NCI-H2227 treated with DMSO at 0.1 percent for 48 hours (cell line): ENCODE results near the gene ZNF511.
"Not testable (repeated sequence)": the region's sequence is repeated elsewhere in the genome, so short reads cannot be mapped to it uniquely, and the experiment has no call there.

Source experiments
- DNase-seq: peaks from one replicate; lab custom pipeline; 2025; lab: John Stamatoyannopoulos, UW

ZNF511 gene, protein sequence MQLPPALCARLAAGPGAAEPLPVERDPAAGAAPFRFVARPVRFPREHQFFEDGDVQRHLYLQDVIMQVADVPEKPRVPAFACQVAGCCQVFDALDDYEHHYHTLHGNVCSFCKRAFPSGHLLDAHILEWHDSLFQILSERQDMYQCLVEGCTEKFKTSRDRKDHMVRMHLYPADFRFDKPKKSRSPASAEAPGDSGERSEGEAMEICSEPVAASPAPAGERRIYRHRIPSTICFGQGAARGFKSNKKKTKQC

DNA sequence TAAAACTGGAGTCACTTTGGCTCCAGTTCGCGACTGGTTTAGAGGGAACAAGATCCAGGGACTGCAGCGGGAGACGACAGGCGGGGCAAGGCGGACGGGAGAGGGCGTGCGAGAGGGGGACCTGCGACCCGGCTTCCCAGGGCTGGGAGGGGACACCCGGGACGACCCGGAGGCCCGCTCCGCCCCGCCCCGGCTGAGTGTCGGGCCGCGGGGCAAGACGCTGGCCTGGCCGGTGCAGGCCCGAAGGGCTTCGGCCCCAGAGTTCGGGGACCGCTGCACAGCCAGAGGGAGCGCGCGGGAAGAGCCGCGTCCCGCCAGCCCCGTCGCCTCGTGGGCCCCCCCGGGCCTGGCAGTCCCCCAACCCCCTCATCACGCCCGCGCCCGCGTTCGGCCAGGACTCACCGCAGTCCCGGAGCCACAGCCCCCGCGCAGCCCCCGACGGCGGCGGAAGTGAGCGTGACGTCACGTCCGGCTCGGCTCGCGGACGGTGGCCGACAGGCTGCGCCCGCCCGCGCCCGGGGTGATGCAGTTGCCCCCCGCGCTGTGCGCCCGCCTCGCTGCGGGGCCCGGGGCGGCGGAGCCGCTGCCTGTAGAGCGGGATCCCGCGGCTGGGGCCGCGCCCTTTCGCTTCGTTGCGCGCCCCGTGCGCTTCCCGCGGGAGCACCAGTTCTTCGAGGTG lies at the start of gene ZNF511, which contains the start of gene TUBGCP2:
Gene ZNF511, plus strand, starts transcription at position 494 of the 679 bp plus-strand sequence. Its CDS starts 30 bp downstream, at position 524.
Gene TUBGCP2, minus strand, starts transcription at position 452 of the 679 bp plus-strand sequence. CDS start 5,931 bp downstream, outside the sequence.
- DNase-seq = peak; percentile 65

DNA sequence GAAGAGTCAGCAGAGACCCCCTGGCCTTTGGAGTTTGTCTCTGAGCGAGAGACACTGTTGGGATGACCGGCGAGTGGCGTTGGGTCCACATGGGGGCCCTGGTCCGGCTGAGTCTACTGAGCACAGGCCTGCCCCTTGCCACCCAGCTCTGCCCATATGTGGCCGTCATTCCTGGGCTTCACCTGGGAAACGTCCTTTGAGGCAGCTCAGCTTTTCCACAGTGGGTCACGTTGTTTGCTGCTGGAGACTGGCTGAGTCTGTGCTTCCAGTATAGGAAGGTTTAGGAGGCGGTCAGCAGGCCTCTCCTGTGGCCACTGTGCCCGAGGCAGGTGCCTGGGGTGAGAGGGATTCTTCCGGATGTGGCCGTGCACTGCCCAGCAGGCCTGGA lies 49.1 kb upstream of the ZNF511 start:
- no peak for DNase-seq

DNA sequence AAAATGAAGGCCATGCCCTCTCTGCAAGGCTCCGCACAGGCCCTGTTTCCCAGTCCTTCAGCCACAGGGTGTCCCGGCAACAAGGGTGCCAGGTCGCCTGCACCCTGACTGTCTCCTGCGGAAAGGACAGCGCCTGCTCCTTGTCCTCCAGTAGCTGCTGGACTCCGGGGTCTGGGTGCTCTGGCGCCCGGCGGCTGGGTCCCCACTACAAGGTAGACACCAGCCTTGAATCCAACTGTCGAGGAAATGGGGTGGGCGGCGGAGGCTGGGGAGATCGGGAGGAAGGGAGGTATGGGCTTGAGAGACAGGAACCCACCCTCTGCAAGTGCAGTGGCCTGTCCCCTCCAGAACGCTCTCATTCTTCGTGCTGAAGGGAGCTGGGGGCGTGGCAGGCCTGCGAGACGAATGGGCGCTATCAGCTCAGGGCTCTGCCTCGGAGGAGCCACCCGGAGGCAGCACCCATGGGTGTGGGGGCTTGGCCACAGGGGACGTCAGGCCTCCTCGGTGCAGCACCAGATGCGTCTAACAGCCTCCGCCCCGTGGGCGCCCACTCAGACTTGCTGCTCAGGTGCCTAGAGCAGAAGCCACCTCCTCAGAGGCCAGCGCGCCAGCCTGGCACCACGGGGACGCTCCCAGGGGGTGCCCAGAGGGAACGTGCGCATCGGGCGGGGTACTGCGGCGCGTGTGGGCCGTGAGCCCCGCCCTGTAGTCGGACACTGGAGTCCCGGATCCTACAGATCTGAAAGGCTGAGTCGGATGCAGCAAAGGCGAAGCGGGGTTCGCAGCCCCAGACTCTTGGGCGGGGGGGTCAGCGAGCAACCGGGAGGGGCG lies 47.6 kb upstream of the ZNF511 start:
- no peak for DNase-seq

DNA sequence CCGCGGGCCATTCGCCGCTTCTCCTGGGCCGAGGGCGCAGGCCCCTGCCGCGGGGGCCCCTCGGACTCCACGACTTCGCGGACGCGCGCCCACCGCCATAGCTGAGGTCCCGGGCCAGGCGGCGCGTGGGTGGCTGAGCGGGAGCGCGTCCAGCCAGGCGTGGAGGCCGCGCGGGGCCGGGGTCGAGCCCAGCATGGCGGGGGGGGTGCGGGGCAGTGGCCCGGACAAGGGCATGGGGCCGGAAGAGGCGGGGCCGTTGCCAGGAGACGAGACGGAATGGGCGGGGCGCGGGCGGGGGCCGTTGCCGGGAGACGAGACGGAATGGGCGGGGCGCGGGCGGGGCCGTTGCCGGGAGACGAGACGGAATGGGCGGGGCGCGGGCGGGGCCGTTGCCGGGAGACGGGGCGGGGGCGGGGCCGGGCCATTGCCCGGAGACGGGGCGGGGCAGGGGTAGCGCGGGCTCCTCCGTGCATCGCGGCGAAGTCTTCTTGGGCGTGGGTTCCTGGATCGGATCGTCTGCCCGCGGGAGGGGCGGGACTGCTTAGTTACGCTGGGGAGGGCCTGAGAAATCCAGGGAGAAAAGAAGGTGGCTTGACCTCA lies 46.9 kb upstream of the ZNF511 start:
- DNase-seq = peak; percentile 64

DNA sequence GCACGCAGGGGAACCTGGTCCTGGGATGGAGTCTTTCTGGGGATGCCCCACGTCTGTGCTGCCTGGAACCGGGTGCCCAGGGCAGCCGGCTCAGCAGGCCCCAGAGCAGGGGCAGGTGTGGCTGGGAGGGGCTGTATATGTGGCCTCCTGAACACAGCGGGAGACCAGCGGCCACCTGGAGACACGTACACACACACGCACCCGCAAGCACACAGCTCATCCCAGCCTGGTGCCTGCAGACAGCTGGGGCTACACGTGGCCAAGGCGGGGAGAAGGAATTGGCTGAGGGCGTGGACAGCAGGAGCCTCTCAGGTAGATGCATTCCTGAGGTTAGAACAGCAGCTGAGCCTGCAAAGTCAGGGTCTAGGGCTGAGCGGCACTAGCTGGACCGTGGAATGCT lies 46.0 kb upstream of the ZNF511 start:
- DNase-seq = no peak

DNA sequence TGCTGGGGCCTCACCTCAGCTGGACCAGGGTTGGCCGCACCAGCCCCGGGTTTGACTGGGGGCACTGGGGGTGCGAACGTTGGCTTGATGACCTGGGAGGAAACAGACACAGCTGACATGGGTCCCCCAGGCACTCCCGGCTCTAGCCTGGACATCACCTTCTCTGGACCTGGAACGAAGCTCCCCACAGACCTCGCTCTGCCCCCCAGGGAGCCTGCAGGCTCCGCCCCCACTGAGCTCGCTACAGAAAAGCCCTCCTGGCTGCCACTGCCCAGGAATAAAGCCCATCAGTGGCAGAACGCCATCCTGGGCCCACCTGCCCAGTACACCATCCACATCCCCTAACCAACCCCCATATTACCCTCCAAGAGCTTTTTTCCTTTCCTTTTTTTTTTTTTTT lies 45.0 kb upstream of the ZNF511 start:
- no peak for DNase-seq

DNA sequence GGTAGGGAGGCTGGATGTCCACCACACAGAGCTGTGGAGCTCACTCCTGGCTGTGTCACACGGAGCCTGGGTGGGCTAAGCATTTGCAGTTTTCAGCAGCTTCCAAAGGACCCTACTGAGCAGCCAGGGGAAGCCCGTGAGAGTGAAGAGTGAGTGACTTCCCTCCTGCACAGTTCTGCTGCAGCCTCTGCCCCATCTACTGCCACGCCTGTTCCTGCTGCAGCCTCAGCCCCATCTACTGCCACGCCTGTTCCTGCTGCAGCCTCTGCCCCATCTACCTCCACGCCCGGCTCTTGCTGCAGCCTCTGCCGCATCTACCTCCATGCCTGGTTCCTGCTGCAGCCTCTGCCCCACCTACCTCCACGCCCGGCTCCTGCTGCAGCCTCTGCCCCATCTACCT lies 44.3 kb upstream of the ZNF511 start:
- DNase-seq = no peak

DNA sequence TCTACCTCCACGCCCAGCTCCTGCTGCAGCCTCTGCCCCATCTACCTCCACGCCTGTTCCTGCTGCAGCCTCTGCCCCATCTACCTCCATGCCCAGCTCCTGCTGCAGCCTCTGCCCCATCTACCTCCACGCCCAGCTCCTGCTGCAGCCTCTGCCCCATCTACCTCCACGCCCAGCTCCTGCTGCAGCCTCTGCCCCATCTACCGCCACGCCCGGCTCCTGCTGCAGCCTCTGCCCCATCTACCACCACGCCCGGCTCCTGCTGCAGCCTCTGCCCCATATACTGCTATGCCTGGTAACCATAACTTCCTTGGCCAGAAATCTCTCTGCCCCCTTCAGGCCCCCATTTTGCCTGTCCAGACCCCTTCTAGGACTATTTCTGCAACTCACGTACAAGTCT lies 43.7 kb upstream of the ZNF511 start:
- not testable (repeated sequence) for DNase-seq

DNA sequence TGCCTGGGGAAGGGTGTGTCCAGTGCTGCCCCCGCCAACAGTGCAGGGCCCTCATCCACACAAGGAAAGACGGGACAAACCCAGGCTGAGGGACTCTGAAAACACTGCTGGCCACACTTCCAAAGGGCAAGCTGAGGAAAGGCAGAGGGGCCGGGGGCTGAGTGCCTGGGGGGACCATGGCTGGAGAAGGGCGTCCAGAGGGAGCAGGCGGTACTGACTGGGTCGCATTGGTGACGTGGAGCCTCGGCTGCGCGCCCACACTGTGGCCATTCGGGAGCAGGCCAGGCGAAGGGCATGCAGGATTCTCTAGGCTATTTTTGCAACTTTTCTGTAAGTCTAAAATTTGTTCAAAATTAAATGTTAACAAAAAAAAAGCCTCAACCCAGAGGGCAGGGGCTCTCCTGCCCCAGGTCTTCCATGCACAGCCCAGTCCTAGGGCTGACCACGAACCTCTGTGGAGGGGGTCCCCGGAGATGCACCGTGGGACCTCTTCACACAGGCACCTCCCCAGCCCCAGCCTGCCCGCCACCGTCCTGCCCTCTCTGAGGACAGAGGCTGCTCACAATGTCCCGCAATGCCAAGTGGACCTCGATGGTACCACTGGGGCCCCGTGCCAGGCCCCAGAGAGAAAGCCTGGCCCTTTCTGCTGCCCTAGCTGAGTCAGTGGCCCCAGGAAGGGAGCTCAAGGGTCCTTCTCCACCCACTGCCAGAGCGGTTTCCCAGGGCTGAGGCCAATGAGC lies 42.5 kb upstream of the ZNF511 start:
- no peak for DNase-seq

DNA sequence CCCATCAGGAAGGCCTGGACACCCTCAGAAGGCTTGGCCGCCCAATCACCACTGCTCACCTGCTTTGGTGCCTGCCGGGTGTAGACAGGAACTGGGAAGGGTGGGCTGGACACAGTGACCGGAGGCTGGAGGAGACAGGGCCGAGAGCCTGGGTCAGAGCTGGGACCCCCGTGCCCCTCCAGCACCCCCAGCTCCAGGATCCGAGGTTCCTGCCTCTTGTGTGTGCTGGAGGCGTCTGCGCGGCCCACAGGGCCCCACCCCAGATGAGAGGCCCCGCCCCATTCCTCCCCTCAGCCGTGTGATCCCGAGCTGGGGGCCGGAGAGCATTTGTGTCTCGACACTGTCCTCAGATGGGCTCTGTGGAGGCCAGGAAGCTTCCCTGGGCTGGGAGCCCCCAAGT lies 41.4 kb upstream of the ZNF511 start:
- DNase-seq = no peak

DNA sequence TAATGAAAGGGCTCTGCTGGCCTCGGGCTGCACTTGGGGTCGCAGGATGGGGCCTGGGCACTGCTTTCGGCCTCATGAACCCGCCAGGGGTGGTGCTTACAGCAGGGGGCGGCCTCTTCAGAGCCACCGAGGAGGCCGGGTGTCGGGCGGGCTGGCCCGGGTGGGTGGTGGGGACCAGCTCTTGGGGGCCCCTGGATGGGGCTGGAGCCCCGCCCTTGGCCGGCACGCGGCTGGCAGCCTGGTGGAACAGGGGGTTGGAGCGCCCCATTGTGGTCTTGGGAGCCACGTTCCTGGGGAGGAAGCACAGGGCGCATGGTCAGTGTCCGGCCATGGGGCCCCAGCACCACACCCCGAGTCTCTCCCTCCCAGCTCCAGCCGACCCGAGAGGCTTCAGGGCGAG lies 40.9 kb upstream of the ZNF511 start:
- no peak for DNase-seq

DNA sequence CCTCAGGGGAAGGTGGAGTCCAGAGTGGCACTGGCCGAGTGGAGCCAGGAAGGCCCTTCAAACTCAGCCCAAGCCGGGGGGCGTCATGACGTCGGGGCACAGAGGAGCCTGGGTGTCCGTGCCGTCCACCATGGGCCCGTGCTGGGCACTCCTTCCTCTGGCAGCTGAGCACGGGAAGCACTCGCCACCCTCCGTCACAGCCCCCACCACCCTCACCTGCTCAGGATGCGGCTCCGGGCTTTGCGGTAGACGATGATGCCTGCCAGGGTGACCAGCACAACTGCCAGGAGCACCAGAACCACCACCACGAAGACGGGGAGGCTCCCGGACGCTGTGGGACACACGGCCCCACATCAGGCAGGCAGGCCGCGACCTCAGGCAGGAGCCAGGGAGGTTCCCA lies 40.2 kb upstream of the ZNF511 start:
- DNase-seq = no peak

DNA sequence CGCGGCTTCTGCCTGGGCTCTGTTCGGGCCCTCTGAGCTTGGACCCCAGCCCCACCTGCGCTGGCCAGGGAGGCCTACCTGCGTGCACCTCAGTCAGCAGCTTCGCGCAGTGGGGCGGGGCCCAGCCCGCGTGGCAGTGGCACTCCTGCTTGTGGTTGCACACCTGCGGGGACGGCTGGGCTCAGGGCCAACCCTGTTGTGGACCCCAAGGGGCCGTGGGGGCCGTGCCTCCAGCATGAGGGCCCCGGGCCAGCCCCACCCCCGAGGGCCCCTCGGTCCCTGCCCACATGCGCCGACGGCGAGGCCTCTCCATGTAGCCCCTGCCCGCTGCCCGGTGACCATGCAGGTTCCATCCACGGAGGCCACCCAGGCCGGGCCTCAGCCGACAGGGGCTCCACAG lies 39.3 kb upstream of the ZNF511 start:
- no peak for DNase-seq

DNA sequence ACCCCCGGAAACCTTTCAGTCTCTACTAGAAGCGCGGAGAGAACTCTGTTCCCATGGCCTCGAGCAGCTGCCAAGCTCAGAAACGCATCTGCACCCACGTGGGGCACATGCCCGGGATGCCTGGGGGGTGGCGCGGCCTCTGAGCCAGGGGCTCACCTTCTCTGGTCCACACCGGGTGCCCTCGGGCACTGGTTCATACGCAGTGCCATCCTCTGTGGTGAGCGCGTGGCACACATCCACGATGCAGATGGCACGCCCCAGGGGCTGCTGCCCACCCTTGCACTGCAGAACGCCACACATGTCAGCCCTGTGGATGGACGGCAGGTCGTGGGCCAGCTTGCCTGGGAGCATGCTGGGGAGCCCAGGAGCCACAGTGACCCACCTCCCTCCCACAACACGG lies 38.5 kb upstream of the ZNF511 start:
- DNase-seq = no peak

DNA sequence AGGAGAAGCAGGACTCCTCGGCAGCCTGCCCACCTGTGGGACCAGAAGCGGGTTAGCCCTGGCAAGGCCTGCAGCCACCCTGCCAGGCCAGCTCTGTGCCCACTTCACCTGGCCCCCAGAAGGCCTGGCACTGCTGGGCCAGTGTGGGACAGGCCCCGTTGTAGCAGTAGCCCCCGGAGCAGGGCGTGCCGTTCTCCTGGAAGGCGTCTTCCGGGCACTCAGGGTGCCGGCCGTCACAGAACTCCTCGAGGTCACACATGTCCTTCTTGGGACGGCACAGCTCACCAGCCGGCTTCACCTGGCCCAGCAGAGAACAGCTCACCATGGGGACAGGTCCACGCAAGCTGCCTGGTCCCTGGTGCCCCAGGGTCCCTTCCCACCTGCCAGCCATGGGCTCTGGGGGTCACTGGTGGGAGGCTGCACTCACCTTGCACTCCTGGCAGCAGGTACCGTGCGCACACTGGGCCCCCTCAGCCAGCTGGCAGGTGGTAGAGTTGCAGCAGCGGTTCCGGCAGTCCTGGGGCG lies 37.9 kb upstream of the ZNF511 start:
- no peak for DNase-seq

DNA sequence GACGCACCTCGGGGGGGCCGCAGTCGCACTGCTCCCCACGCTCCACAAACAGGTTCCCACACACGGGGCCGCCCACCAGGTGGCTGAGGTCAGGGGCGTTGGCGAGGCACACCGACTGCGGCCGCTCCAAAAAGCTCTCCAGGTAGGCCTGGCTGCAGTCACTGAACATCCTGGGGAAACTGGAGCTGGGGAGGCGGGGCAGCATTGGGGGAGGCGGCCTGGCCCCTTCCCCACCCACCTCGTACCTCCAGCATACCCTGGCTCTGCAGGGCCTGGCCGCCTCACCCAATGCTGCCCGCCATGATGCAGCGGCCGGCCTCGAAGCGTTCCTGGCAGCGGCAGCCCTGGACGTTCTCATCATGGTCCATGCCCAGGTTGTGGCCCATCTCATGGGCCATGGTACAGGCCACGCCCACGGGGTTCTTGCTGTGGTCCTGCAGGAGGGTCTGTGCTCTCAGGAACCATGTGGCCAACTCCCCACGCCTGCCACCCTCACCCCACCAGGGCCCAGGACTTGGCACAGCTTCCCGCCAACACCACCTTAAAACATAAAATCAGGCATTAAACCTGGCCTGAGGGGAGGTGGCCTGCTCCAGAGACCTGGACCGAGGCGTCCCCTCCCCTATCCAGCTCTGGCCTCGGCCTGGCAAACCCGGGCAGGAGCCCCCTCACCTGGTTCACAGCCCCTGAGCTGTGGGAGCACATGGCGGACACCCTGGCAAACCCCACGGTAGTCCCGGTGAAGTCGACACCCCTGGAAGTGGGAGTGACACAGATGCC lies 37.0 kb upstream of the ZNF511 start:
- DNase-seq = no peak

DNA sequence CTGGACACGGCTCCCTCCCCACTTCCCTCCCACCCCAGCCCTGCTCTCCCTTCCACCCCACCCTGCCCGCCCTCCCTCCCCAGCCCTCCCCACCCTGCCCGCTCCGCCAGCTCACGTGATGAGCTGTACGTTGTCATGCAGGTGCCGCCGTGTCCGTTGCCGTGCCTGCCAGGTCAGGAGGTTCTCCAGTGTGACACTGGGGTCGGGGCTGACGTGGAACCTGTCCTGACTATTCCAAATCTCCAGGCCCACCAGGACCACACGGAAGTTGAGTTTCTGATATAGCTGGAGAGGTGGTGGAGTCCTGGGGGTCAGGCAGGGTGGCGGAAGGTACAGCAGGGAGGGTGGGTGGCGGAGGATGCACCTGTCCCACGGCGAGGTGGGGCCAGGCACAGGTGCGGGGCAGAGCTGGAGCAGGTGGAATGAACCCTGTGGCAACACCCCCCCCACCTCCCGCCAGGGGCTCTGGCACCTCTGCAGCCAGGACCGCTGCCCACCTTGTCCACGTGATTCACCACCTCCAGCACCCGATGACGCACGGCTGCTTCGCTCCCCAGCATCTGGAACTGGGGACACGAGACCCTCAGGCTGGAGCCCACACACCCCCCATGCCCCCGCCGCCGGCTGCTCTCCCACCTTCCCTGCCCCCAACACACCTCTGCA lies 36.3 kb upstream of the ZNF511 start:
- no peak for DNase-seq

DNA sequence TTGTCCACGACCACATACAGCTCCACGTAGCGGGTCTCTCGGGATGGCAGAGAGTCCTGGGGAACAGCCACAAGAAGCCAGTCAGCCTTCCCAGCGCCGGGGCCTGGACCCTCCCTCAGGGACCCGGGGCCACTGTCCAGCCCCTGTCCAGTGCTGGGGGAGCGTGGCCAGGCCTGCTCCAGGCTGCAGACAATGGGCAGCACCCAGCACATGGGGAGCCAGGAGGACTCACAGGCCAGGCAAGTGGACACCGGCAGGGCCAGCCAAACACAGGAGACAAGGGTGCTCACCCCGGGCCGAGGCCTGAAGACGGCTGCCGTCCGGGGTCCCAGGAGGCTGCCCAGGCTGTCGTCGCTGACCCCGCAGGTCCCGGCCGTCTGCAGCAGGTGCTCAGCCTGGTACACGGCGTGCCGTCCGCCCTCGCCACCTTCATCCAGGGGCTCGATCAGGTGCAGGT lies 35.7 kb upstream of the ZNF511 start:
- DNase-seq = no peak

DNA sequence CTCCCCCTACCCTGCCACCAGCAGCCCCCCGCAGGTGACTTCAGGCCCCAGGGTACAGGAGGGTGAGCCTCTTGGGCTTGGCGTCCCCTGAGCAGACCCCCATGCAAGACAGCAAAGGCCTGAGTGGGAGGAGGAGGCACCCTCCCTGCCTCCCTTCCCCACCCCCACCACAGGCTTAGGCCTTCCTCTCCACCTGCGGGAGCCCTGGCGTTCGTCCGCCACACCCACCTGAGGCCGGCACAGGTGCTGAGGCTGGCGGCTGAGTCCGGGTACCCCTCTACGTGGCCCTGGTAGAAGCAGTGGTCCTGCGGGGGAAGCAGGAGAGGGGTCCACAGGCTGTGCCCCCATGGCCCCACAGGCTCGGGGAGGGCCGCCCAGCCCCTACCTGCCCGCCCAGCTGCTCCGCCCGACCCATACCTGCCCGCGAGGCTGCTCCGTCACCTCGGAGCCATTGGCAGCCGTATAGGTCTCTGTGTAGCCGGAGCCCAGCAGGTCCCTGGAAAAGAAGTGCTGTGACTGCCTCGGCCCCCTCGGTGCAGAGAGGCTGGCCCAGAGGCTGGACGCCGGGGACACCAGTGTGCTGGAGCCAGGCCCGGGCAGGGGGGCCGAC lies 35.1 kb upstream of the ZNF511 start:
- DNase-seq = no peak
